Mesodermal cell (in vitro differentiated cells): ENCODE results near the gene REEP1.
"Not testable (repeated sequence)": the region's sequence is repeated elsewhere in the genome, so short reads cannot be mapped to it uniquely, and the experiment has no call there.

ENCODE experiments used
- H3K27ac ChIP-seq: 2 replicates; pipeline ENCODE4 v1.7.0; 2013; ENCODE audit warnings: mild to moderate bottlenecking, low read depth, low read length, moderate library complexity; ENCODE audit not compliant: severe bottlenecking
- H3K36me3 ChIP-seq: 2 replicates; pipeline ENCODE4 v1.7.1; 2013; ENCODE audit warnings: mild to moderate bottlenecking, low read length, moderate library complexity; ENCODE audit not compliant: control insufficient read depth, insufficient read depth
- H3K4me1 ChIP-seq: one replicate; pipeline ENCODE4 v1.7.1; 2013; ENCODE audit warnings: mild to moderate bottlenecking, low read length; ENCODE audit not compliant: insufficient read depth, control insufficient read depth, poor library complexity, severe bottlenecking
- H3K4me3 ChIP-seq: 2 replicates; pipeline ENCODE4 v1.7.0; 2013; ENCODE audit warnings: low read length, control low read depth, mild to moderate bottlenecking; ENCODE audit not compliant: insufficient read depth, poor library complexity, severe bottlenecking; ENCODE audit errors: extremely low read depth
- H3K9me3 ChIP-seq: 2 replicates; pipeline ENCODE4 v1.7.1; 2013; ENCODE audit warnings: mild to moderate bottlenecking, low read length, moderate library complexity; ENCODE audit not compliant: control insufficient read depth
- WGBS, 2 experiments: methylation state at CpG; one replicate each; pipeline ENCODE4 v1.1.5; 2013; ENCODE audit warnings: missing lambda C conversion rate in 2 of 2; ENCODE audit not compliant: insufficient coverage in 2 of 2; 5-methylcytosine and 5-hydroxymethylcytosine counted together

The REEP1 gene

DNA sequence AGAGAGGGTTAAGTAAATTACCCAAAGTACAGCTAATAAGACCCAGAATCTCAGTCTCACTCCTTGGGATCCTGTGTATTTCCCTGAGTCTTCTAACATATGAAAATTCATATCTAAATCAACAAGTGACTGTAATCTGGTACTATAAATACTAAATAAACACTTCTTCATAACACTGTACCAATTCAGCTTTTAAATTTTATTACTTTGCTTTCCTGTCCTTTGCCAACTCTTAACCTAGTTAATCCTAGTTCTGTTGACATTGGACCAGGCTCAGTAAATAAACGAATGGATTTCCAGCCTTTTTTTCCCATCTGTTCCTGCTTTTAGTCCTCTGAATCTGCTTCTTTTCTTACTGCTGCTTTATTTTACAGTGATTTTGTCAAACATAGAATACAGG lies 124.4 kb downstream of the REEP1 start:
- Histone ChIP-seq H3K4me3 (no peak overlapping the region), H3K27ac (no peak overlapping the region), H3K4me1 (no peaks in the 10 kb centered on the region), H3K9me3 (no peaks in the 10 kb centered on the region), H3K36me3 (peaks cover 56% of the 10 kb centered on the region)
- 86 to 100% methylated on average over 1 of the region's 1 CpG for WGBS, 2 experiments

DNA sequence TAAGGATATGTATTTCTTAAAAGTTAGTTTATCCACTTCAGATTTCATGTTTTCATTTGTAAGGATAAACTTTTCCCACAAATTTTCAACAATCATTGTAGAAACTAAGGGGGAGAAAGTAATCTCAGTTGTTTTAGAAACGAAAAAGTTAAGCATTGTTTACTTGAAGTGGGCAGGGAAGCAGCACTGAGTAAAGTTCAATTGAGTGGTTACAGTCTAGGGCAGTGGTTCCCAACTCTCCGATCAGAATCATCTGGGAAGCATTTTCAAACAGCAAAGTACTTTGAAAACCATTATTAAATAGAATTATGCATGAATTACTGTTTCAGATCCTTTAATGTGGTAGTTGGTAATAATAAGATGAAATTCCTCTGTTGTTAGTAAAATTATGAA lies 125.6 kb downstream of the REEP1 start:
- Histone ChIP-seq H3K4me1 (no peaks in the 10 kb centered on the region), H3K9me3 (no peaks in the 10 kb centered on the region), H3K36me3 (peaks cover 68% of the 10 kb centered on the region), H3K27ac (no peak overlapping the region), H3K4me3 (no peak overlapping the region)
- 100% methylated on average over 1 of the region's 2 CpGs; no CpG with 5 or more reads in 1 of the 2 experiments for WGBS, 2 experiments

DNA sequence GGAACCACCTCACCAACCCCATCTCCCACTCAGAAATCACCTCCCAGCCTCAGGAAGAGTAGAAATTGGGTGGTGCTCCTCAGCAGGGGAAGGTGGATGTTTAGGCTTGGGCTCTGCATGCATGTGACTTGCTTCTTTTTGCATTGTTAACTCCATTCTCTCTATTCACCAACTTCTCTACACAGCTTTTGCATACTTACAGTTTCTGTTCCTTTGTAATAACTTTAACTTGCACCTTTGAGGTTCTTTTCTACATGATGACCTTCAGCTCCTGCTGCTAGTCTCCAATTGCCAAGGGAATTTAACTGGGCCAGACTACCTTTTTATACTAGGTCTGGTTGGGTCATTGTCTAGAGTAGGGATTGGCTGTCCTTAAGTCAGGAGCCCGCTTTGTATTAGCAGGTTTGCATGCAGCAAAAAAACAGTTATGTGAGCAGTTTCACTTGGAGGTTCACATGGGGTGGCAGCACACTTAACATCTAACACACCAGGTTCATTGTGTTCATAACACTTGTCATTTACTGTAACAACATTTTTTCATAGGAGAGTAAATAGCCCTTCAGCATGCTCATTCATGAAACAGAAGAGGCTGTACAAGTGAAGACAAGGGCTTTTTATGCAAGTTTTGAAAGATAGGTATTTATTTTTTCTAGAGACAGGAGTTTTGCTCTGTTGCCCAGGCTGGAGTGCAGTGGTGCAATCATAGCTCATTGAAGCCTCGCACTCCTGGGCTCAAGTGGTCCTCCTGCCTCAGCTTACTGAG lies 126.2 kb downstream of the REEP1 start:
- Histone ChIP-seq H3K9me3 (no peaks in the 10 kb centered on the region), H3K36me3 (peaks cover 74% of the 10 kb centered on the region), H3K4me3 (no peak overlapping the region), H3K27ac (no peak overlapping the region), H3K4me1 (no peaks in the 10 kb centered on the region)
- 100% methylated on average over 1 of the region's 2 CpGs; no CpG with 5 or more reads in 1 of the 2 experiments for WGBS, 2 experiments

DNA sequence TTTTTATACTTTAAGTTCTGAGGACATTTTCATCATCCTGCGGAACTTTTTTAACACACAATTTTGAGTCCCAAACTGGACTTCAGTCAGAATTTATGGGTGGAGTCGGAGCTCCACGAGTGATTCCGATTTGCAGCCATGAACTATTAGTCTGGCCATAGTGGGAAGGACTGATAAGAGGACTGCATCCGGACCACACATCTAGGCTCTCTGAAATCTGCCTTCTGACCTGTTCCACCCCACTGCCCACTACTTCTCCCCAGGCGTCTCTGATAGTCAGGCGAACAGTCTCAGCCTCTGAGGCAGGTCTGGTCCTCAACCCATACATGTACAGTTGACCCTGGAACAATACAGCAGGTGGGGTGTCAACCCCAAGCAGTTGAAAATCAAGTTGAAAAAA lies 133.0 kb downstream of the REEP1 start:
- no peaks in the 10 kb centered on the region for H3K4me1 ChIP-seq
- 84 to 100% methylated on average over 3 of the region's 7 CpGs for WGBS, 2 experiments
- H3K27ac ChIP-seq = no peak overlapping the region
- no peak overlapping the region for H3K4me3 ChIP-seq
- no peaks in the 10 kb centered on the region for H3K9me3 ChIP-seq
- peaks cover 41% of the 10 kb centered on the region for H3K36me3 ChIP-seq

DNA sequence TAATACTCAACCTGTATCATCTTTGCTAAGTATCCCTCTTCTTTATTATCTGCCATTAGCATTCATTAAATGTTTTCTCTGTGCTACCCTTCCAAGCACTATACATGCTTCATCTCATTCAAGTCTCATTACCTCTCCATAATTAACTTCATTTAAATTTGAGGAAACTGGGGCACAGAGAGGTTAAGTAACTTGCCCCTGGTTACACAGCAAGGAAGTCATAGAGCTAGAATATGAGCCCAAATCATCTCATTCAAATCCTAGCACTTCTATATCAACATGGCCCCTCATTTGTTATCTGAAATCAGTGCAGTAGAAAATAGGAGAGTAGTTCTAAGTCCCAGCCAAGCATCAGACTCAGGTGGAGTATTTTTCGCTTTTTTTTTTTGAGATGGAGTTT lies 133.8 kb downstream of the REEP1 start:
- H3K27ac ChIP-seq = no peak overlapping the region
- WGBS, 2 experiments = 88% methylated on average over 1 of the region's 1 CpG; no CpG with 5 or more reads in 1 of the 2 experiments
- H3K36me3 ChIP-seq = peaks cover 33% of the 10 kb centered on the region
- no peak overlapping the region for H3K4me3 ChIP-seq
- H3K9me3 ChIP-seq = no peaks in the 10 kb centered on the region
- H3K4me1 ChIP-seq = no peaks in the 10 kb centered on the region

DNA sequence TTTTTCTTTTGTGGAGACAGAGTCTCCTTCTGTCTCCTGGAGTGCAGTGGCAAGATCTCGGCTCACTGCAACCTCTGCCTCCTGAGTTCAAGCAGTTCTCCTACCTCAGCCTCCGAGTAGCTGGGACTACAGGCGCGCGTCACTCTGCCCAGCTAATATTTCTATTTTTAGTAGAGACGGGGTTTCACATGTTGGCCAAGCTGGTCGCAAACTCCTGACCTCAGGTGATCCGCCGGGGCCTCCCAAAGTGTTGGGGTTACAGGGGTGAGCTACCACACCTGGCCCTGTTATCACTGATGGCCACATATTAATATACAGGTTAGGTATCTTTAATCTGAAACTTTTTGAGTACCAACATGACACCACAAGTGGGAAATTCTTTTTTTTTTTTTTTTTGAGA lies 134.7 kb downstream of the REEP1 start:
- Histone ChIP-seq H3K4me3 (no peak overlapping the region), H3K9me3 (no peaks in the 10 kb centered on the region), H3K36me3 (peaks cover 25% of the 10 kb centered on the region), H3K27ac (no peak overlapping the region), H3K4me1 (no peaks in the 10 kb centered on the region)
- WGBS, 2 experiments = 90 to 96% methylated on average over 5 to 8 of the region's 9 CpGs

DNA sequence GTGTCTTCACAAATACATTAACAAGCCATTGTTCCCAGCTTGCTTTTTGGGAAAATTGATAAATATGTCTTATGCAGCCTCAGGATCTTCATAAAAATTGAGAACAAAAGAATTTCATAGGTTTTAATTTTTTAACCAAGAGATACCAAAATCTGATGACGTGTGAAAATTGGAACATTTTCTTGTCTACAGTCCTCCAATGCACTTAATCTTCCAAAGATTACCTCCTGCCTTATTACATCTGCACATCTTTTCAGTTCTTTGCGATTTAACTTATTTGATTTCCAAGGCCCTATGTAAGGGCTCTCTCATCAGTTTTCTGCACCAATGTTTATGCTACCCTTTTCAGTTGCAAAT lies 135.1 kb downstream of the REEP1 start:
- Histone ChIP-seq H3K9me3 (no peaks in the 10 kb centered on the region), H3K36me3 (peaks cover 21% of the 10 kb centered on the region), H3K27ac (peak overlapping the region; percentile 43), H3K4me1 (no peaks in the 10 kb centered on the region), H3K4me3 (no peak overlapping the region)
- WGBS, 2 experiments = 76 to 85% methylated on average over 2 of the region's 2 CpGs

DNA sequence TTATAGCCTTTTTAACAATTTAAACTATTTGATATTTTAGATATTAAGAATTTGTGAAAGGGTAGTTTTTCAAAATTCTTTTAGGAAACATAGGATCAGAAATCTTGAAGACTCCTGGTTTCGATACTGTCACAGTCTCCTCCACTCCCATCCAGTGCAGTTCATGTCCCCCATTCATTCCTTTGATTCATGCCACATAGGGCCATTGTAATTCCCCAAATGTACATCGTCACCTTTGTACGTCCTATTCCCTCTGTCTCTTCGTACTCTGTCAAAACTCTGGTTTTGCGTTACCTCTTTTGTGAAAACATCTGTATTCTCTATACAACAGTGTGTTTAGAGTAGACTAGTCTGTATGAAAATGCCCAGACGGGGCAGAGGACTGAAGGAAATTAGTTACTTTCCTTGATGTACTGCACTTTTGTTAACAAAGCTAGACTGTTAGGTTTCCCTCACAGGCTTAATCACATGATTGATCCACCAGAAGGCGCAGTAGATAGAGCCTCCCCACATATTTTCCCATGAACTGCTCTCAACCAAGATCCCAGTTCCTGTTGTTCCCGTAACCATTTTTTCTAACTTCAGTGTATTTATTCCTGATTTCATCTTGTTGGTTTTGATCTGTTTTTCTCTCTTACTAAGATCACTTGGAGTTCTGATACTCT lies 135.6 kb downstream of the REEP1 start:
- Histone ChIP-seq H3K4me3 (no peak overlapping the region), H3K9me3 (no peaks in the 10 kb centered on the region), H3K4me1 (no peaks in the 10 kb centered on the region), H3K27ac (peak overlapping the region; percentile 43), H3K36me3 (peaks cover 16% of the 10 kb centered on the region)
- WGBS, 2 experiments = 87 to 93% methylated on average over 3 to 6 of the region's 8 CpGs

DNA sequence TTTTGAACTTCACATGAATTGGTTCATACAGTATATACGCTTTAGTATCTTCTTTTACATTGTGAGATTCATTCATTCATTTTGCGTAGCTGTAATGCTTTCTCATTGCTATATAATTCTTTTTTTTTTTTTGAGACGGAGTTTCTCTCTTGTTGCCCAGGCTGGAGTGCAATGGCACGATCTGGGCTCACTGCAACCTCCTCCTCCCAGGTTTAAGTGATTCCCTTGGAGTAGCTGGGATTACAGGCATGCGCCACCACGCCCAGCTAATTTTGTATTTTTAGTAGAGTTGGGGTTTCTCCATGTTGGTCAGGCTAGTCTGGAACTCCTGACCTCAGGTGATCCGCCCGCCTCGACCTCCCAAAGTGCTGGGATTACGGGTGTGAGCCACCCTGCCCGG lies 136.9 kb downstream of the REEP1 start:
- H3K27ac ChIP-seq, H3K4me1 ChIP-seq, H3K9me3 ChIP-seq, H3K36me3 ChIP-seq: not testable (repeated sequence)
- 78 to 100% methylated on average over 2 to 4 of the region's 11 CpGs for WGBS, 2 experiments
- H3K4me3 ChIP-seq = peak overlapping the region; percentile 86

DNA sequence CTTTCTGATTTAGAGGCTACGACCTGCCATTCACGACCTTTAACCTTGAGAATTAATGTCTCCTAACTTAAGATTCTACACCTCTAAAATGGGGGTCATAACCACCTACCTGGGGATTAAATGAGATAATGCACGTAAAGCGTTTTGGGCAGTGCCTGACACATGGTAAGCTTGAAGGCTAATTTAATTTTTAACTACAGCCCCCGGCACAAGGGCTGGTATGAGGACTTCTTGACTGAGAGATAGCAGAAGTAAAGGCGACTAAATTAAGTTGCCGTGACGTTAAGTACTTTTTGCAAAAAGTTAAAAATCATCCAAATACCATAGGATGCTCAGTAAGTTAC lies 137.6 kb downstream of the REEP1 start:
- Histone ChIP-seq H3K27ac (no peak overlapping the region), H3K4me1 (no peaks in the 10 kb centered on the region)

DNA sequence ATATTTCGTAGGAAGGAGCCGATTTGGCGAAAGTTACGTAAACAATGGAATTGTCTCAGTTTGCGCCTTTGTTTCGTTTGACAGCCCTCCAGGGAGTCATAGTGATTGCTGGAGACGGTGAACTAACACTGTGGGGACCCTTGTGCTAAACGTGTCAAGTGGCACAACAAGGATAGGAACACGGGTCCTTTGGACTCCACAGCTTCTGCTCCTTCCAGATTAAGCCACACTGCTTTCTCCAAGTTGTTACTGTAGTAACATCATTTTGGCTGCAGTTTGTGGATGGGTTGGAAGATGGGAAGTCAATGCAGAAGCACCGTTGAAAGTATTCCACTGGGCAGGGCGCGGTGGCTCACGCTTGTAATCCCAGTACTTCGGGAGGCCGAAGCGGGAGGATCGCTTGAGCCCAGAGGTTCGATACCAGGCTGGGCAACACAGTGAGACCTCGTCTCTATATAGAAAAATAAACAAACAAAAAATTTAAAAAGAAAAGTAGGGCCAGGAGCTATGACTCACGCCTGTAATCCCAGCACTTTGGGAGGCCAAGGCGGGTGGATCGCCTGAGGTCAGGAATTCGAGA lies 141.5 kb downstream of the REEP1 start:
- Histone ChIP-seq H3K27ac (peak overlapping the region; percentile 99), H3K9me3 (no peaks in the 10 kb centered on the region), H3K4me1 (peaks cover 12% of the 10 kb centered on the region), H3K4me3 (peak overlapping the region; percentile 93), H3K36me3 (peaks cover 32% of the 10 kb centered on the region)
- WGBS, 2 experiments = 30 to 39% methylated on average over 18 to 20 of the region's 23 CpGs

More for the DNA sequence above, 137.6 kb downstream of the REEP1 start:
- Histone ChIP-seq H3K4me3 (peak overlapping the region; percentile 86), H3K36me3 (no peaks in the 10 kb centered on the region), H3K9me3 (no peaks in the 10 kb centered on the region)
- WGBS, 2 experiments = 0% methylated on average over 3 of the region's 8 CpGs; no CpG with 5 or more reads in 1 of the 2 experiments
